Bronchial epithelial cell (primary cell): ENCODE data around the gene ADAMTS2. TPM values are rescaled to one million over a fixed set of nuclear protein-coding genes. Genes with fewer than 3 reads are reported as not detected.
A peak's percentile ranks its signal among the peaks of the same experiment; 100 is the strongest.

ENCODE experiments used
- DNase-seq: peaks from one replicate; pipeline ENCODE4 v3.0.0-alpha.2; 2010; ENCODE audit warnings: low read depth
- FAIRE-seq: peaks from 2 replicates; lab custom pipeline; 2011; peaks lifted over from hg19 to GRCh38; lab: Jason Lieb, UNC
- H3K27me3 ChIP-seq: 2 replicates; pipeline ENCODE4 v1.5.1; 2011; ENCODE audit warnings: low read length; ENCODE audit not compliant: control insufficient read depth, insufficient read depth
- H3K36me3 ChIP-seq: 2 replicates; pipeline ENCODE4 v1.5.1; 2011; ENCODE audit warnings: low read length; ENCODE audit not compliant: control insufficient read depth, insufficient read depth
- H3K4me3 ChIP-seq: 2 replicates; pipeline ENCODE4 v1.5.1; 2011; ENCODE audit warnings: mild to moderate bottlenecking, low read depth, low read length, control low read depth
- CTCF ChIP-seq: IDR thresholded peaks from 2 replicates; pipeline ENCODE4 v1.5.1; 2011; ENCODE audit warnings: mild to moderate bottlenecking, moderate library complexity, low read length, control low read depth, inconsistent platforms; ENCODE audit not compliant: insufficient read depth, severe bottlenecking
- total RNA-seq: library from RNA; depleted of rRNA; stranded (reverse); fragments of >200 nt; gene quantifications from 2 replicates; pipeline ENCODE4 v1.2.1, GENCODE V29; 2014

The ADAMTS2 gene
- total RNA-seq, 1 donor from 2014 or later = 0.26 TPM

GRCh38 chr5:179323026-179323870, 22.0 kb downstream of the ADAMTS2 start:
- H3K27me3 ChIP-seq = no peaks in the 10 kb centered on the region
- H3K36me3 ChIP-seq = no peaks in the 10 kb centered on the region
- no peak for TF ChIP-seq CTCF
- no peak for DNase-seq
- FAIRE-seq = no peak
- H3K4me3 ChIP-seq = no peak overlapping the region

GRCh38 chr5:179322071-179323025, 22.9 kb downstream of the ADAMTS2 start:
- DNase-seq (no peak), FAIRE-seq (no peak)
- no peaks in the 10 kb centered on the region for H3K27me3 ChIP-seq
- no peaks in the 10 kb centered on the region for H3K36me3 ChIP-seq
- no peak overlapping the region for H3K4me3 ChIP-seq
- no peak for TF ChIP-seq CTCF

- FAIRE-seq (no peak), DNase-seq (no peak)
- no peaks in the 10 kb centered on the region for H3K27me3 ChIP-seq
- H3K4me3 ChIP-seq = no peak overlapping the region
- H3K36me3 ChIP-seq = no peaks in the 10 kb centered on the region
- no peak for TF ChIP-seq CTCF
Observed at GRCh38 chr5:179321206-179321987, 23.9 kb downstream of the ADAMTS2 start.

GRCh38 chr5:179319741-179320281, 25.4 kb downstream of the ADAMTS2 start:
- TF ChIP-seq CTCF = no peak
- FAIRE-seq (no peak), DNase-seq (no peak)
- Histone ChIP-seq H3K27me3 (no peaks in the 10 kb centered on the region), H3K36me3 (no peaks in the 10 kb centered on the region), H3K4me3 (no peak overlapping the region)

GRCh38 chr5:179319123-179319522, 26.1 kb downstream of the ADAMTS2 start:
- Histone ChIP-seq H3K27me3 (no peaks in the 10 kb centered on the region), H3K36me3 (no peaks in the 10 kb centered on the region), H3K4me3 (no peak overlapping the region)
- no peak for DNase-seq
- TF ChIP-seq CTCF = no peak
- peak; percentile 94 for FAIRE-seq
